Panc1 (cell line): Measurements from ENCODE around the gene EEF2. TPM values are rescaled to one million over a fixed set of nuclear protein-coding genes. Genes with fewer than 3 reads are reported as not detected.

ENCODE experiments used
- ATAC-seq: fragments of 200-7000 bp; cut with Tn5 transposase; 2 replicates; pipeline ENCODE4 v1.9.1; 2020; ENCODE audit warnings: mild to moderate bottlenecking, moderate library complexity
- BruUV-seq: library from RNA; stranded (reverse); fragments of 400-500 nt; replicated peaks from 2 replicates; lab custom pipeline; 2021; lab: Mats Ljungman, UMichigan
- CTCF ChIA-PET: fragments of 300-600 bp; sonication (Branson Sonifier 250); formaldehyde crosslinking; loops from one replicate; lab custom pipeline; 2022; ENCODE audit warnings: antibody characterized with exemption; lab: Charles Lee
- POLR2A ChIA-PET: fragments of 300-600 bp; sonication (Branson Sonifier 250); formaldehyde crosslinking; loops from one replicate; lab custom pipeline; 2022; ENCODE audit warnings: antibody characterized with exemption; lab: Charles Lee
- DNase-seq: peaks from one replicate; pipeline ENCODE4 v3.0.0-alpha.2; 2010; ENCODE audit warnings: low read depth, low spot score
- H3K27ac ChIP-seq: 2 replicates; pipeline ENCODE4 v1.5.1; 2011; ENCODE audit warnings: mild to moderate bottlenecking, low read length, inconsistent platforms
- H3K27me3 ChIP-seq: fragments of 200-500 bp; sonication (Bioruptor generic); 2 replicates; pipeline ENCODE4 v1.6.0; 2014; ENCODE audit warnings: low read length, inconsistent platforms; ENCODE audit not compliant: control insufficient read depth, insufficient read depth
- H3K36me3 ChIP-seq: fragments of 200-500 bp; sonication (Bioruptor generic); 2 replicates; pipeline ENCODE4 v1.5.1; 2014; ENCODE audit warnings: inconsistent platforms, mild to moderate bottlenecking, low read length, moderate library complexity; ENCODE audit not compliant: control insufficient read depth, insufficient read depth
- H3K4me1 ChIP-seq: 2 replicates; pipeline ENCODE4 v1.5.1; 2011; ENCODE audit warnings: inconsistent platforms, mild to moderate bottlenecking, low read length, moderate library complexity; ENCODE audit not compliant: control insufficient read depth, insufficient read depth
- H3K4me3 ChIP-seq, 2 experiments: 2 replicates each; pipeline ENCODE4 v1.5.1; 2011 to 2012; ENCODE audit warnings: low read depth in 2 of 2, low read length in 2 of 2, mild to moderate bottlenecking in 2 of 2, inconsistent platforms in 1 of 2, moderate library complexity in 1 of 2
- H3K9me3 ChIP-seq: fragments of 200-500 bp; sonication (Bioruptor generic); 2 replicates; pipeline ENCODE4 v1.5.1; 2014; ENCODE audit warnings: low read depth, mild to moderate bottlenecking, inconsistent platforms, low read length, moderate library complexity; ENCODE audit not compliant: control insufficient read depth, insufficient read depth
- POLR2AphosphoS5 ChIP-seq: IDR thresholded peaks from 2 replicates; pipeline ENCODE4 v1.6.1; 2012; ENCODE audit warnings: mild to moderate bottlenecking, low read depth, low read length, moderate library complexity
- SIN3A ChIP-seq: IDR thresholded peaks from 2 replicates; pipeline ENCODE4 v1.6.1; 2012; ENCODE audit warnings: low read depth, mild to moderate bottlenecking, low read length, moderate library complexity, borderline replicate concordance; ENCODE audit not compliant: insufficient read depth
- TCF7L2 ChIP-seq: IDR thresholded peaks from 2 replicates; pipeline ENCODE4 v1.6.1; 2011; ENCODE audit warnings: mild to moderate bottlenecking, low read depth, low read length, inconsistent platforms
- in situ Hi-C: cut with HindIII; loops from 2 replicates; pipeline ENCODE4 v1.10.0; 2016; ENCODE audit warnings: low sequenced_read_pairs, low pct_unique_long_range_greater_than_20kb
- intact Hi-C: fragments of 100-400 bp; cut with micrococcal nuclease; formaldehyde crosslinking; loops from one replicate; pipeline ENCODE4 v1.10.0; 2022; ENCODE audit not compliant: unreplicated experiment
- total RNA-seq: library from RNA; stranded (reverse); gene quantifications from one replicate; pipeline ENCODE4 v1.2.1, GENCODE V29; 2021; ENCODE audit not compliant: unreplicated experiment
- TF ChIP-seq, protein P1 (sequence below): fragments of 450-650 bp; IDR thresholded peaks from 2 replicates; pipeline ENCODE4 v1.5.1; 2017; ENCODE audit warnings: mild to moderate bottlenecking
- TF ChIP-seq, protein P2 (sequence below), 2 experiments: IDR thresholded peaks; 2 replicates each; pipeline ENCODE4 v1.6.1; 2011 to 2012; ENCODE audit warnings: low read depth in 2 of 2, control low read depth in 1 of 2, low read length in 1 of 2, mild to moderate bottlenecking in 1 of 2, moderate library complexity in 1 of 2; ENCODE audit not compliant: insufficient read depth in 1 of 2

The EEF2 gene
- total RNA-seq, 1 experiment from 2014 or later: 1,391 TPM

DNA sequence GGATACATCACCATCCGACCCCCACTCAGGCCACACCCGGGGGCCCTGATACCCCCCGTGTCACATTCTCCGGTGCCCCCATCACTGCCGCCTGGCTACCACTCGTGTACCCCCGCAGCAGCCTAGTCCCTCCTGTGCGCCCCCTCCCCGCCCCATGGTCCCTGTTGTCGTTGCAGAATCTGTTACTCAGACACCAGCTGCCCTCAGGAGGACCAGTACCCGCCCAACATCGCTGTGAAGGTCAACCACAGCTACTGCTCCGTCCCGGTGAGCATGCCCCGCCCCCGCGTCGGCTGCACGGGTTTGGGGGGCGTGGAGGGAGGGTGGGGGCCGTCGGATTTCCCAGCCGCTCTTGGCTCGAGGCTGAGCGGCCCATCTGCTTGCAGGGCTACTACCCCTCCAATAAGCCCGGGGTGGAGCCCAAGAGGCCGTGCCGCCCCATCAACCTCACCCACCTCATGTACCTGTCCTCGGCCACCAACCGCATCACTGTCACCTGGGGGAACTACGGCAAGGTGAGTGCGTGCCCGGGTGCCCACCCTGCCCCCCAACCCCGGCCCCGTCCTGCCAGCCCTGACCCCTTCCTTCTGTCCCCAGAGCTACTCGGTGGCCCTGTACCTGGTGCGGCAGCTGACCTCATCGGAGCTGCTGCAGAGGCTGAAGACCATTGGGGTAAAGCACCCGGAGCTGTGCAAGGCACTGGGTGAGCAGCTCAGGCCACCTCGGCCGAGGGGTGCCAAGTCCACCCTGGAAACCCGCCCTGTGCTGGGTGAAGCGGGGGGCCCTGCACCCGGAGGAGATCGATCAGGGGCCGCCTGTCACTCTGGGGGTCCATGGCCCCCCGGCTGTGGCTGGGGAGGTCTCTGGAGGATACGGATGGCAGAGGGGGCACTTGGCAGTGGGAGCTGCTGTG is 43.3 kb upstream of the EEF2 start:
- Histone ChIP-seq H3K27me3 (no peaks in the 10 kb centered on the region), H3K36me3 (no peaks in the 10 kb centered on the region), H3K9me3 (no peaks in the 10 kb centered on the region), H3K4me3 (no peak overlapping the region), H3K4me1 (no peaks in the 10 kb centered on the region), H3K27ac (no peak overlapping the region)
- TF ChIP-seq SIN3A (no peak), POLR2AphosphoS5 (no peak), TCF7L2 (no peak)
- TF ChIP-seq, protein P1, sequence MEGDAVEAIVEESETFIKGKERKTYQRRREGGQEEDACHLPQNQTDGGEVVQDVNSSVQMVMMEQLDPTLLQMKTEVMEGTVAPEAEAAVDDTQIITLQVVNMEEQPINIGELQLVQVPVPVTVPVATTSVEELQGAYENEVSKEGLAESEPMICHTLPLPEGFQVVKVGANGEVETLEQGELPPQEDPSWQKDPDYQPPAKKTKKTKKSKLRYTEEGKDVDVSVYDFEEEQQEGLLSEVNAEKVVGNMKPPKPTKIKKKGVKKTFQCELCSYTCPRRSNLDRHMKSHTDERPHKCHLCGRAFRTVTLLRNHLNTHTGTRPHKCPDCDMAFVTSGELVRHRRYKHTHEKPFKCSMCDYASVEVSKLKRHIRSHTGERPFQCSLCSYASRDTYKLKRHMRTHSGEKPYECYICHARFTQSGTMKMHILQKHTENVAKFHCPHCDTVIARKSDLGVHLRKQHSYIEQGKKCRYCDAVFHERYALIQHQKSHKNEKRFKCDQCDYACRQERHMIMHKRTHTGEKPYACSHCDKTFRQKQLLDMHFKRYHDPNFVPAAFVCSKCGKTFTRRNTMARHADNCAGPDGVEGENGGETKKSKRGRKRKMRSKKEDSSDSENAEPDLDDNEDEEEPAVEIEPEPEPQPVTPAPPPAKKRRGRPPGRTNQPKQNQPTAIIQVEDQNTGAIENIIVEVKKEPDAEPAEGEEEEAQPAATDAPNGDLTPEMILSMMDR: no peak
- TF ChIP-seq, protein P2, sequence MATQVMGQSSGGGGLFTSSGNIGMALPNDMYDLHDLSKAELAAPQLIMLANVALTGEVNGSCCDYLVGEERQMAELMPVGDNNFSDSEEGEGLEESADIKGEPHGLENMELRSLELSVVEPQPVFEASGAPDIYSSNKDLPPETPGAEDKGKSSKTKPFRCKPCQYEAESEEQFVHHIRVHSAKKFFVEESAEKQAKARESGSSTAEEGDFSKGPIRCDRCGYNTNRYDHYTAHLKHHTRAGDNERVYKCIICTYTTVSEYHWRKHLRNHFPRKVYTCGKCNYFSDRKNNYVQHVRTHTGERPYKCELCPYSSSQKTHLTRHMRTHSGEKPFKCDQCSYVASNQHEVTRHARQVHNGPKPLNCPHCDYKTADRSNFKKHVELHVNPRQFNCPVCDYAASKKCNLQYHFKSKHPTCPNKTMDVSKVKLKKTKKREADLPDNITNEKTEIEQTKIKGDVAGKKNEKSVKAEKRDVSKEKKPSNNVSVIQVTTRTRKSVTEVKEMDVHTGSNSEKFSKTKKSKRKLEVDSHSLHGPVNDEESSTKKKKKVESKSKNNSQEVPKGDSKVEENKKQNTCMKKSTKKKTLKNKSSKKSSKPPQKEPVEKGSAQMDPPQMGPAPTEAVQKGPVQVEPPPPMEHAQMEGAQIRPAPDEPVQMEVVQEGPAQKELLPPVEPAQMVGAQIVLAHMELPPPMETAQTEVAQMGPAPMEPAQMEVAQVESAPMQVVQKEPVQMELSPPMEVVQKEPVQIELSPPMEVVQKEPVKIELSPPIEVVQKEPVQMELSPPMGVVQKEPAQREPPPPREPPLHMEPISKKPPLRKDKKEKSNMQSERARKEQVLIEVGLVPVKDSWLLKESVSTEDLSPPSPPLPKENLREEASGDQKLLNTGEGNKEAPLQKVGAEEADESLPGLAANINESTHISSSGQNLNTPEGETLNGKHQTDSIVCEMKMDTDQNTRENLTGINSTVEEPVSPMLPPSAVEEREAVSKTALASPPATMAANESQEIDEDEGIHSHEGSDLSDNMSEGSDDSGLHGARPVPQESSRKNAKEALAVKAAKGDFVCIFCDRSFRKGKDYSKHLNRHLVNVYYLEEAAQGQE (IDR thresholded peaks at IDR 0.05; ENCODE audit: insufficient read depth in 1 of 2, low read depth in 2 of 2, low read length in 1 of 2): no peak
- BruUV-seq: no TSS peak
- DNase-seq (no peak), ATAC-seq (no peak)
- ChIA-PET CTCF (no interaction called here), POLR2A (no interaction called here)
- in situ Hi-C loops (no loop called here), intact Hi-C loops (no loop called here)

DNA sequence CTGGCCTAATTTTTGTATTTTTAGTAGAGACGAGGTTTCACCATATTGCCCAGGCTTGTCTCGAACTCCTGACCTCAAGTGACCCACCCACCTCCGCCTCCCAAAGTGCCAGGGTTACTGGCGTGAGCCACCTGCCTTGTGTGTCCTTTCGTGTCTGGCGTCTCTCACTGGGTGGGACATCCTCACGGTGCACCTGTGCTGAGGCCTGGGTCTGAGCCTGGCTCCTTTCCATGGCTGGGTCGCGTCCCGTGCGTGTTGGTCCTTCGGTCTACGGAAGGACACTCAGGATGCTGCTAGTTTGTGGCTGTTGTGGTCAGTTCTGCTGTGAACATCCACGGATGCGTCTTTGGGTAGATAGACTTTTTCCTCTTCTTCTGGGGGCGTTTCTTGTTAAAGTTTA is 41.9 kb upstream of the EEF2 start:
- no peaks in the 10 kb centered on the region for H3K4me1 ChIP-seq
- ATAC-seq (no peak), DNase-seq (no peak)
- CTCF ChIA-PET: interaction anchor here (0.6 kb wide), 1 partner anchor 19 kb away, joined by 12 read pairs; no protein-coding TSS in a partner anchor
- no peak overlapping the region for H3K4me3 ChIP-seq
- H3K36me3 ChIP-seq: no peaks in the 10 kb centered on the region
- no peak overlapping the region for H3K27ac ChIP-seq
- no TSS peak for BruUV-seq
- H3K9me3 ChIP-seq: no peaks in the 10 kb centered on the region
- POLR2A ChIA-PET: no interaction called here
- intact Hi-C loops: no loop called here
- in situ Hi-C loops: no loop called here
- no peaks in the 10 kb centered on the region for H3K27me3 ChIP-seq
- TF ChIP-seq, protein P1: no peak
- TF ChIP-seq POLR2AphosphoS5 (no peak), SIN3A (no peak), TCF7L2 (no peak)
- TF ChIP-seq, protein P2 (IDR thresholded peaks at IDR 0.05; ENCODE audit: insufficient read depth in 1 of 2, low read depth in 2 of 2, low read length in 1 of 2): no peak
